OCI-LY7 (cell line): ENCODE measurements around the gene PACSIN3. TPM values are rescaled to one million over a fixed set of nuclear protein-coding genes. Genes with fewer than 3 reads are reported as not detected.

Experiments
- BruUV-seq: library from RNA; stranded (reverse); fragments of 400-500 nt; replicated peaks from 2 replicates; lab custom pipeline; 2021; lab: Mats Ljungman, UMichigan
- CTCF ChIA-PET: fragments of 300-600 bp; sonication (Branson Sonifier 250); formaldehyde crosslinking; loops from one replicate; lab custom pipeline; 2022; ENCODE audit warnings: antibody characterized with exemption; ENCODE audit not compliant: unreplicated experiment; lab: Charles Lee
- POLR2A ChIA-PET: fragments of 300-600 bp; sonication (Branson Sonifier 250); formaldehyde crosslinking; loops from one replicate; lab custom pipeline; 2022; ENCODE audit warnings: antibody characterized with exemption; lab: Charles Lee
- DNase-seq: peaks from one replicate; pipeline ENCODE4 v3.0.0-alpha.2; 2015; ENCODE audit warnings: low spot score
- H2AFZ ChIP-seq: fragments of 200-600 bp; sonication (generic), shearing (Covaris generic); 2 replicates; pipeline ENCODE4 v1.6.1; 2014; ENCODE audit warnings: mild to moderate bottlenecking, antibody characterized with exemption, low read length, moderate library complexity
- H3K27ac ChIP-seq: fragments of 200-600 bp; sonication (generic); 2 replicates; pipeline ENCODE4 v1.5.1; 2014; ENCODE audit warnings: mixed run types, low read depth, mild to moderate bottlenecking, moderate library complexity, low read length, inconsistent platforms; ENCODE audit not compliant: poor library complexity, severe bottlenecking
- H3K36me3 ChIP-seq: fragments of 200-600 bp; sonication (generic); 2 replicates; pipeline ENCODE4 v1.6.1; 2014; ENCODE audit warnings: mild to moderate bottlenecking, antibody characterized with exemption, low read length, moderate library complexity, mixed read lengths; ENCODE audit not compliant: insufficient read depth
- H3K4me1 ChIP-seq: fragments of 200-600 bp; sonication (generic); 2 replicates; pipeline ENCODE4 v1.5.1; 2014; ENCODE audit warnings: mild to moderate bottlenecking, low read length; ENCODE audit not compliant: insufficient read depth, poor library complexity, severe bottlenecking
- H3K4me2 ChIP-seq: fragments of 200-600 bp; sonication (generic); 2 replicates; pipeline ENCODE4 v1.6.1; 2014; ENCODE audit warnings: mild to moderate bottlenecking, low read length
- H3K4me3 ChIP-seq: fragments of 200-600 bp; sonication (generic); 2 replicates; pipeline ENCODE4 v1.5.1; 2014; ENCODE audit warnings: mild to moderate bottlenecking, low read depth, low read length; ENCODE audit not compliant: poor library complexity, severe bottlenecking
- H3K79me2 ChIP-seq: fragments of 200-600 bp; sonication (generic); 2 replicates; pipeline ENCODE4 v1.6.1; 2016; ENCODE audit warnings: low read depth, mild to moderate bottlenecking, low read length, moderate library complexity, mixed read lengths; ENCODE audit not compliant: insufficient read depth
- H3K9me2 ChIP-seq: fragments of 200-600 bp; sonication (generic); 2 replicates; pipeline ENCODE4 v1.6.1; 2016; ENCODE audit warnings: mild to moderate bottlenecking, low read length, mixed read lengths; ENCODE audit not compliant: insufficient read depth
- H3K9me3 ChIP-seq: fragments of 200-600 bp; sonication (generic); 2 replicates; pipeline ENCODE4 v1.6.1; 2014; ENCODE audit warnings: mild to moderate bottlenecking, mixed run types, low read length, mixed read lengths
- H4K20me1 ChIP-seq: fragments of 200-600 bp; sonication (generic); 2 replicates; pipeline ENCODE4 v1.6.1; 2014; ENCODE audit warnings: mild to moderate bottlenecking, antibody characterized with exemption, low read length, moderate library complexity, mixed read lengths; ENCODE audit not compliant: insufficient read depth
- CTCF ChIP-seq: fragments of 200-600 bp; sonication (generic); conservative IDR thresholded peaks from 2 replicates; pipeline ENCODE4 v1.5.1; 2014; ENCODE audit warnings: mild to moderate bottlenecking, antibody characterized with exemption, low read length, moderate library complexity, mixed read lengths
- EZH2phosphoT487 ChIP-seq: fragments of 200-600 bp; sonication (generic); IDR thresholded peaks from 2 replicates; pipeline ENCODE4 v1.6.1; 2018; ENCODE audit warnings: low read depth, borderline replicate concordance, mild to moderate bottlenecking, mixed run types, antibody characterized with exemption, low read length, moderate library complexity, mixed read lengths
- intact Hi-C: fragments of 100-400 bp; cut with micrococcal nuclease; formaldehyde crosslinking; loops from one replicate; pipeline ENCODE4 v1.10.0; 2022; ENCODE audit not compliant: unreplicated experiment
- total RNA-seq, 2 experiments: library from RNA; depleted of rRNA in 1 of 2; stranded (reverse); fragments of >200 nt in 1 of 2; shearing (Covaris generic) in 1 of 2; gene quantifications; 2 replicates each; pipeline ENCODE4 v1.2.3, GENCODE V29; 2014 to 2022

Gene PACSIN3
- total RNA-seq, 2 experiments from 2014 or later, result not detected

GRCh38 chr11:47183031-47183856, 3.0 kb downstream of the PACSIN3 start:
- POLR2A ChIA-PET, result interaction anchor here (1.1 kb wide), 1 partner anchor 64 kb away, joined by 5 read pairs; no protein-coding TSS in a partner anchor
- Histone ChIP-seq H3K4me2 (no peak overlapping the region), H3K9me2 (no peaks in the 10 kb centered on the region), H3K36me3 (no peaks in the 10 kb centered on the region), H3K4me1 (peaks cover 9% of the 10 kb centered on the region), H3K9me3 (no peaks in the 10 kb centered on the region), H2AFZ (no peak overlapping the region), H3K79me2 (no peaks in the 10 kb centered on the region), H3K4me3 (no peak overlapping the region), H3K27ac (no peak overlapping the region), H4K20me1 (no peaks in the 10 kb centered on the region)
- TF ChIP-seq EZH2phosphoT487 (no peak), CTCF (no peak)
- no TSS peak for BruUV-seq
- intact Hi-C loops, result no loop called here
- CTCF ChIA-PET, result interaction anchor here (1.3 kb wide), 1 partner anchor 32 kb away, joined by 3 read pairs; the partner anchor contains the start of gene DDB2
- no peak for DNase-seq

GRCh38 chr11:47182380-47182779, 3.9 kb downstream of the PACSIN3 start:
- no peak overlapping the region for H3K27ac ChIP-seq
- no peaks in the 10 kb centered on the region for H3K36me3 ChIP-seq
- no peak for DNase-seq
- H4K20me1 ChIP-seq, result no peaks in the 10 kb centered on the region
- H3K79me2 ChIP-seq, result no peaks in the 10 kb centered on the region
- ChIA-PET CTCF (interaction anchor here (1.3 kb wide), 1 partner anchor 33 kb away, joined by 3 read pairs; the partner anchor contains the start of gene DDB2), POLR2A (no interaction called here)
- H3K4me2 ChIP-seq, result no peak overlapping the region
- H3K9me2 ChIP-seq, result no peaks in the 10 kb centered on the region
- H3K4me1 ChIP-seq, result peaks cover 18% of the 10 kb centered on the region
- intact Hi-C loops, result no loop called here
- no peak overlapping the region for H3K4me3 ChIP-seq
- no peak for TF ChIP-seq CTCF
- no peak for TF ChIP-seq EZH2phosphoT487
- no peaks in the 10 kb centered on the region for H3K9me3 ChIP-seq
- H2AFZ ChIP-seq, result no peak overlapping the region
- no TSS peak for BruUV-seq

- Histone ChIP-seq H3K4me3 (no peak overlapping the region), H4K20me1 (no peaks in the 10 kb centered on the region), H3K9me2 (no peaks in the 10 kb centered on the region), H3K9me3 (no peaks in the 10 kb centered on the region), H3K4me1 (peaks cover 9% of the 10 kb centered on the region), H3K79me2 (peaks cover 4% of the 10 kb centered on the region), H3K4me2 (no peak overlapping the region), H2AFZ (no peak overlapping the region), H3K27ac (no peak overlapping the region), H3K36me3 (peaks cover 3% of the 10 kb centered on the region; the same call in 1 of the 2 replicates)
- no peak for DNase-seq
- ChIA-PET POLR2A (interaction anchor here (0.7 kb wide), 1 partner anchor 78 kb away, joined by 3 read pairs; no protein-coding TSS in a partner anchor), CTCF (no interaction called here)
- intact Hi-C loops, result no loop called here
- BruUV-seq, result no TSS peak
- TF ChIP-seq CTCF (no peak), EZH2phosphoT487 (no peak)
Measured at GRCh38 chr11:47181271-47181670, 5.0 kb downstream of the PACSIN3 start.
